C4-2B (cell line): ENCODE measurements around the gene CENPA.

Experiments
- H3K27ac ChIP-seq: fragments of 450-650 bp; 2 replicates; pipeline ENCODE4 v1.5.1; 2017
- ZFX ChIP-seq: fragments of 450-650 bp; IDR thresholded peaks from 2 replicates; pipeline ENCODE4 v1.6.1; 2017
- TF ChIP-seq, protein P1 (sequence below): fragments of 450-650 bp; conservative IDR thresholded peaks from 2 replicates; pipeline ENCODE4 v1.5.1; 2017; ENCODE audit warnings: mild to moderate bottlenecking

Gene CENPA

GRCh38 chr2:26801328-26801727 lies 15.5 kb downstream of the CENPA start:
- TF ChIP-seq ZFX: no peak
- no peak overlapping the region for H3K27ac ChIP-seq

GRCh38 chr2:26801796-26802195 lies 15.9 kb downstream of the CENPA start:
- TF ChIP-seq, protein P1, sequence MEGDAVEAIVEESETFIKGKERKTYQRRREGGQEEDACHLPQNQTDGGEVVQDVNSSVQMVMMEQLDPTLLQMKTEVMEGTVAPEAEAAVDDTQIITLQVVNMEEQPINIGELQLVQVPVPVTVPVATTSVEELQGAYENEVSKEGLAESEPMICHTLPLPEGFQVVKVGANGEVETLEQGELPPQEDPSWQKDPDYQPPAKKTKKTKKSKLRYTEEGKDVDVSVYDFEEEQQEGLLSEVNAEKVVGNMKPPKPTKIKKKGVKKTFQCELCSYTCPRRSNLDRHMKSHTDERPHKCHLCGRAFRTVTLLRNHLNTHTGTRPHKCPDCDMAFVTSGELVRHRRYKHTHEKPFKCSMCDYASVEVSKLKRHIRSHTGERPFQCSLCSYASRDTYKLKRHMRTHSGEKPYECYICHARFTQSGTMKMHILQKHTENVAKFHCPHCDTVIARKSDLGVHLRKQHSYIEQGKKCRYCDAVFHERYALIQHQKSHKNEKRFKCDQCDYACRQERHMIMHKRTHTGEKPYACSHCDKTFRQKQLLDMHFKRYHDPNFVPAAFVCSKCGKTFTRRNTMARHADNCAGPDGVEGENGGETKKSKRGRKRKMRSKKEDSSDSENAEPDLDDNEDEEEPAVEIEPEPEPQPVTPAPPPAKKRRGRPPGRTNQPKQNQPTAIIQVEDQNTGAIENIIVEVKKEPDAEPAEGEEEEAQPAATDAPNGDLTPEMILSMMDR: no peak
- TF ChIP-seq ZFX: no peak
- H3K27ac ChIP-seq: no peak overlapping the region

- no peak for TF ChIP-seq ZFX
- TF ChIP-seq, protein P1: no peak
- H3K27ac ChIP-seq: no peak overlapping the region
Observed at GRCh38 chr2:26805241-26805676, 19.4 kb downstream of the CENPA start.

DNA sequence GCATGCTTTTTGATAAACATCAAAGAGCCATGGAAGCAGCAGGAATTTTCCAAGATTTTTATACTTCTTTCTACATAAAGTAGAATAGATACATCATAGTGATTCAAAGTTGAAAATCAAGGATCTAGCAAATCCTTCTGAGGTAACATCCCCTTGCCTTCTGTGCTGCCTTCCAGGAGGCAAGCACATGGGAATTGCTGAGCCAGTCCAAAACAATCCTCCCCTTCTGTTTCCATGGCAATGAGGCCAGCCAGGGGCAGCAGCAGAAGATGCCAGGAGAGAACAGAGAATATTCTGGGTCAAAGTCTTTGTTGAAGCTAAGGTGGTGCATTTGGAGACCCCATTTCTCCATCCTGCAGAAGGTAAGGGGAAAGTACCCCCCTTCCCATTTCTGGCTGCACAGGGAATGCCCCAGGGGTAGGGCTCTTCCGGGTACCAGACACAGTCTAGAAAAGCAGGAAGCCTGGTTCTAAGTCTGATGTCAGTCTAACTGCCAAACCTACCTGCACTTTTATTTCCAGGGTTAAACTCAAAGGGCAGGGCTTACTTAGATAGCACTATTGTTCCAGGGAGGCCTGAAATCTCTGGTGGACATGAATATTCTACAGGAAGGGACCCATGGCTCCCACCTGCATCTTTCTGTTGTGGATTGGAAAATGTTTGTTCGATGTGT lies 22.1 kb downstream of the CENPA start:
- no peak overlapping the region for H3K27ac ChIP-seq
- TF ChIP-seq ZFX: no peak
- TF ChIP-seq, protein P1: no peak

DNA sequence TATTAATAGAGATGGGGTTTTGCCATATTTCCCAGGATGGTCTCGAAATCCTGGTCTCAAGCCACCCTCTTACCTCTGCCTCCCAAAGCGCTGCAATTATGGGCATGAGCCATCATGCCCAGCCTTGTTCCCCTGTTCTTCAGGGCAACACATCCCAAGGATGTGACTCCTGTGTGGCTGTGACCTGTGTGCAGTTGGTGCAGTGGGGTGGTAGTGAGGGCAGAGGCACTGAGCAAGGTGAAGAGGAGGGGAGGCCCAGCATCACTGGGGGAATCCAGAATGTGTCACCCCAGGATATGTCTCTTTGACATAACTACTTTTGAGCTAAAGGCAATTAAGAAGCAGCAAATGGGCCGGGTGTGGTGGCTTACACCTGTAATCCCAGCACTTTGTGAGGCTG lies 23.4 kb downstream of the CENPA start:
- TF ChIP-seq ZFX: no peak
- TF ChIP-seq, protein P1: no peak
- H3K27ac ChIP-seq: no peak overlapping the region

DNA sequence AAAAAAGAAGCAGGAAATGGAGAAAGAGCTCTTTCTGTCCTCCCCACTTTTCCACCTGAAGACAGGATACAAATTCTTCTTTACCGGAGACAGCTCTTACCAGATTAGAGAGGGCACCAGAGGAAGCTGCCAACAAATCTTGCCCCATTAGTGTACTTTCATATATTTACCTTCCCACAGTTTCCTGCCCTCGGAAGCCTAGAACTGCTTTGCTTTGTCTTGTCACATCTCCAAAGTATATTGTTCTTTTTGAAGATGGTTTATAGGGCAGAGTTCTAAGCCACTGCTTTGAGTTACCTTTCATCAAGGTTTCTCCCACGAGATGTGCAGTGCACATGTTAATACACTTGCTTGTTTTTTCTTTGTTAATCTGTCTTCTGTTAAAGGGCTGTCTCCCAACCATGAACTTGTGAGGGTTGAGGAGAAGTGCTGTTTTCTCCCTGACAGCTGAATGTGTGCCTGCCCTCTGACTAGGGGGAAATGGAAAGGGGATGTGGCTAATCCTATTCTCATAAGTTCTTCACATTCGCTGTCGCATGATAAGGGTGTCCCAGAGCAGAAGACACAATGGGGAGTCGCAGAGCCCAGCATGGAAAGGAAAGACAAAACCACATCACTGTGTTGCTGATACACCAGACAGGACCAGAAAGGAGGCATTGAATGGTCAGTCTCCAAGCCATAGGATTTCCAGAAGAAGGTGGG lies 24.2 kb downstream of the CENPA start:
- TF ChIP-seq, protein P1: no peak
- no peak for TF ChIP-seq ZFX
- H3K27ac ChIP-seq: no peak overlapping the region

DNA sequence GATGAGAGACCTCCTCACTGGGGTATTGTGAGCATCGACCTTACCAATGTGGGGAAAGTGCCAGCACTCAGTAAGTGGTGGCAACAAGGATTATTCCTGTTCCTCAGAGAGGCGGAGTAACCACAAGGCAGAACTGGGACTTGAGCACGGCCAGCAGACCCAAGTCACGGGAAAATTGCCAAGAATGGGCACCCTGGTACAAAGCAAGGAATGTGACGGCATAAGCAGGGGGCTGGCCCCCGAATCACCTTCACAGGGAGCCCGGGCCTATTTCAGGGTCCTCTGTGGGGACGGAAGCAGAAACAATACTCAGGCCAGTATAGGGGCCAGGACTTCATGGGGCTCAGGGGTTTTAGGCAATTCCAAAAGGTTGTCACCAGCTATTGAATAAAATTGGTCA lies 25.4 kb downstream of the CENPA start:
- no peak overlapping the region for H3K27ac ChIP-seq
- TF ChIP-seq, protein P1: no peak
- TF ChIP-seq ZFX: no peak
